ENCODE results near the gene GSK3A. TPM values are rescaled to one million over a fixed set of nuclear protein-coding genes. Genes with fewer than 3 reads are reported as not detected.

GSK3A gene
- total and polyA plus RNA-seq, 2 donors (not counting 1 experiment from before 2014, with no cell fraction given), result 38.5 to 42.0 TPM

DNA sequence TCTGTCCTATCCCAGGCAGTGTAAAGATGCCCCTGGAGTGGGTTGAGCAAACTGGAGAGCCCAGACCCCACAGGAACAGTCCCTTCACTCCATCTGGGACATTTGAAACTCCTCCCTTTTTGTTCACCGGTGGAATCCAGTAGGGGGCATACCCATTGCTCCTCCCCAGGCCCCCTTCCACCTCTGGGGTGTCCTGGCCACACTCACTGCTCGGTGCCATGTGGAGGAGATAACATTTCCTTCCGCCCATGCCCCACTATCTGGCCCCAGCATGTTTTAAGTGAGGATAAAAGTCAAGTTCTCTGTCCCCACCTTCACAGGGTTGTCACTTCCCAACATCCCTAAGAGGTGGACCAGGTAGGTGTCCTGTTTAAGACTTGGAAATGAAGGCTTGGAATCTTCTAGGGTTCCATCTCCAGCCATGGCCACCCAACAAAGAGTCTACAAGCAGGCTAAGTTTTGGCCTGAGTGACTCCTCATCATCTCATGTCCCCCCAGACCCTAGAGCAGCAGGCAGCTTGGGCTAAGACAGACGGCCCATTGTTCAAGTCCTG, 13.0 kb downstream of the GSK3A start:
- H3K4me3 Mint-ChIP-seq, result no peak overlapping the region
- Histone ChIP-seq H3K27me3 (replicated peaks in 1 of 4; ENCODE audit: control extremely low read depth in 1 of 4, control insufficient read depth in 3 of 4, insufficient read depth in 4 of 4, low read length in 3 of 4) (no peaks in the 10 kb centered on the region), H4K20me1 (ENCODE audit: control insufficient read depth, insufficient read depth, low read length, poor library complexity, severe bottlenecking) (peaks cover 88% of the 10 kb centered on the region), H3K4me1 (ENCODE audit: control insufficient read depth in 2 of 2, insufficient read depth in 2 of 2, low read length in 2 of 2) (no peaks in the 10 kb centered on the region), H3K27ac (ENCODE audit: low read length in 2 of 2) (no peak overlapping the region), H3K79me2 (ENCODE audit: control insufficient read depth, insufficient read depth, low read length) (peaks cover 34% of the 10 kb centered on the region), H3K9me3 (ENCODE audit: control extremely low read depth in 1 of 3, control insufficient read depth in 2 of 3, insufficient read depth in 1 of 3, low read length in 2 of 3) (no peaks in the 10 kb centered on the region), H3K4me2 (replicated peaks; ENCODE audit: low read depth, low read length, poor library complexity, severe bottlenecking) (no peak overlapping the region), H3K4me3 (ENCODE audit: control extremely low read depth in 1 of 5, extremely low read depth in 1 of 5, insufficient read depth in 1 of 5, low read depth in 2 of 5, low read length in 4 of 5) (no peak overlapping the region), H3K36me3 (replicated peaks in 1 of 2; ENCODE audit: control extremely low read depth in 1 of 2, control insufficient read depth in 1 of 2, extremely low read depth in 1 of 2, insufficient read depth in 2 of 2, low read length in 1 of 2) (peaks cover 2 to 76% of the 10 kb centered on the region in 2 experiments), H3K9ac (ENCODE audit: low read length) (no peak overlapping the region), H2AFZ (ENCODE audit: insufficient read depth, low read depth, low read length, poor library complexity, severe bottlenecking) (no peak overlapping the region)
- ATAC-seq (ENCODE audit: low read depth) (no peak), DNase-seq (no peak)
- no peak overlapping the region for H3K27ac Mint-ChIP-seq
- ChIA-PET CTCF (interaction anchor here (0.8 to 1.9 kb wide), 3 partner anchors 13 to 96 kb away, joined by 3 to 4 read pairs (median 4); partner anchors contain the start of genes GSK3A and POU2F2), POLR2A (no interaction called here)
- H3K4me1 Mint-ChIP-seq, result peaks cover 6% of the 10 kb centered on the region
- 80% methylated on average over 2 of the region's 4 CpGs for WGBS (ENCODE audit: insufficient coverage)
- H3K27me3 Mint-ChIP-seq, result no peaks in the 10 kb centered on the region
- intact Hi-C loops (cut with micrococcal nuclease), result no loop called here
- TF ChIP-seq, protein P1, sequence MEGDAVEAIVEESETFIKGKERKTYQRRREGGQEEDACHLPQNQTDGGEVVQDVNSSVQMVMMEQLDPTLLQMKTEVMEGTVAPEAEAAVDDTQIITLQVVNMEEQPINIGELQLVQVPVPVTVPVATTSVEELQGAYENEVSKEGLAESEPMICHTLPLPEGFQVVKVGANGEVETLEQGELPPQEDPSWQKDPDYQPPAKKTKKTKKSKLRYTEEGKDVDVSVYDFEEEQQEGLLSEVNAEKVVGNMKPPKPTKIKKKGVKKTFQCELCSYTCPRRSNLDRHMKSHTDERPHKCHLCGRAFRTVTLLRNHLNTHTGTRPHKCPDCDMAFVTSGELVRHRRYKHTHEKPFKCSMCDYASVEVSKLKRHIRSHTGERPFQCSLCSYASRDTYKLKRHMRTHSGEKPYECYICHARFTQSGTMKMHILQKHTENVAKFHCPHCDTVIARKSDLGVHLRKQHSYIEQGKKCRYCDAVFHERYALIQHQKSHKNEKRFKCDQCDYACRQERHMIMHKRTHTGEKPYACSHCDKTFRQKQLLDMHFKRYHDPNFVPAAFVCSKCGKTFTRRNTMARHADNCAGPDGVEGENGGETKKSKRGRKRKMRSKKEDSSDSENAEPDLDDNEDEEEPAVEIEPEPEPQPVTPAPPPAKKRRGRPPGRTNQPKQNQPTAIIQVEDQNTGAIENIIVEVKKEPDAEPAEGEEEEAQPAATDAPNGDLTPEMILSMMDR (IDR thresholded peaks at IDR 0.05), result no peak
- TF ChIP-seq EZH2 (IDR thresholded peaks at IDR 0.05; ENCODE audit: borderline replicate concordance, insufficient read depth, low read depth, low read length, poor library complexity, severe bottlenecking), result no peak
- H3K9me3 Mint-ChIP-seq (ENCODE audit: insufficient read depth), result no peaks in the 10 kb centered on the region

DNA sequence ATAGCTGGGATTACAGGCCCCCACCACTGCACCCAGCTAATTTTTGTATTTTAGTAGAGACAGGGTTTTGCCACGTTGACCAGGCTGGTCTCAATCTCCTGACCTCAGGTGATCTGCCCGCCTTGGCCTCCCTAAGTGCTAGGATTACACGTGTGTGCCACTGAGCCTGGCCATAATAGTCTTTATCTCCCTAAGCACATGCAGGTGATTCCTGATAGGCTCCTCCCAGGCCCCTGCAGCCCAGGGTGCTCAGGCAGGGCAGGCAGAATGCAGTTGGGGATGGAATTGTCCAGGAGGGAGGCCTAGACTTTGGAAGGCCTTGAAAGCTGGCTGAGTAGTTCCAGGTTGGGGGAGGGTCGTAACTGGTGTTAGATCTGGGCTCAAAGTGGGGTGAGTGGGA, 13.8 kb downstream of the GSK3A start:
- intact Hi-C loops (cut with micrococcal nuclease), result no loop called here
- H3K9ac ChIP-seq (ENCODE audit: low read length), result no peak overlapping the region
- Mint-ChIP-seq H3K27ac (no peak overlapping the region), H3K4me3 (no peak overlapping the region), H3K27me3 (no peaks in the 10 kb centered on the region), H3K4me1 (peaks cover 6% of the 10 kb centered on the region), H3K9me3 (ENCODE audit: insufficient read depth) (no peaks in the 10 kb centered on the region)
- WGBS (ENCODE audit: insufficient coverage), result 72% methylated on average over 2 of the region's 4 CpGs
- ATAC-seq (ENCODE audit: low read depth) (no peak), DNase-seq (no peak)
- H3K27ac ChIP-seq (ENCODE audit: low read length in 2 of 2), result no peak overlapping the region
- no peak overlapping the region for H3K4me3 ChIP-seq (ENCODE audit: control extremely low read depth in 1 of 5, extremely low read depth in 1 of 5, insufficient read depth in 1 of 5, low read depth in 2 of 5, low read length in 4 of 5)
- ChIA-PET CTCF (interaction anchor here (0.8 to 1.9 kb wide), 3 partner anchors 13 to 96 kb away, joined by 3 to 4 read pairs (median 4); partner anchors contain the start of genes GSK3A and POU2F2), POLR2A (no interaction called here)
- H3K27me3 ChIP-seq (replicated peaks in 1 of 4; ENCODE audit: control extremely low read depth in 1 of 4, control insufficient read depth in 3 of 4, insufficient read depth in 4 of 4, low read length in 3 of 4), result no peaks in the 10 kb centered on the region
- TF ChIP-seq, protein P1 (IDR thresholded peaks at IDR 0.05), result no peak
- TF ChIP-seq EZH2 (IDR thresholded peaks at IDR 0.05; ENCODE audit: borderline replicate concordance, insufficient read depth, low read depth, low read length, poor library complexity, severe bottlenecking), result no peak
- peaks cover 84% of the 10 kb centered on the region for H4K20me1 ChIP-seq (ENCODE audit: control insufficient read depth, insufficient read depth, low read length, poor library complexity, severe bottlenecking)
- peaks cover 2 to 71% of the 10 kb centered on the region in 2 experiments for H3K36me3 ChIP-seq (replicated peaks in 1 of 2; ENCODE audit: control extremely low read depth in 1 of 2, control insufficient read depth in 1 of 2, extremely low read depth in 1 of 2, insufficient read depth in 2 of 2, low read length in 1 of 2)
- no peaks in the 10 kb centered on the region for H3K4me1 ChIP-seq (ENCODE audit: control insufficient read depth in 2 of 2, insufficient read depth in 2 of 2, low read length in 2 of 2)
- peaks cover 38% of the 10 kb centered on the region for H3K79me2 ChIP-seq (ENCODE audit: control insufficient read depth, insufficient read depth, low read length)
- no peak overlapping the region for H2AFZ ChIP-seq (ENCODE audit: insufficient read depth, low read depth, low read length, poor library complexity, severe bottlenecking)
- H3K4me2 ChIP-seq (replicated peaks; ENCODE audit: low read depth, low read length, poor library complexity, severe bottlenecking), result no peak overlapping the region
- H3K9me3 ChIP-seq (ENCODE audit: control extremely low read depth in 1 of 3, control insufficient read depth in 2 of 3, insufficient read depth in 1 of 3, low read length in 2 of 3), result no peaks in the 10 kb centered on the region
